Cardiac muscle cell (in vitro differentiated cells and primary cell): ENCODE results near the gene ELAVL1. TPM values are rescaled to one million over a fixed set of nuclear protein-coding genes. Genes with fewer than 3 reads are reported as not detected.

ENCODE experiments used
- DNase-seq, 2 donors: peaks; one replicate each; pipeline versions ENCODE4 v3.0.0 to v3.0.0-alpha.2; 2010 to 2017; ENCODE audit warnings: low read depth in 1 of 2, low spot score in 1 of 2
- H3K27ac ChIP-seq: fragments of 200-600 bp; sonication (generic); 2 replicates; pipeline ENCODE4 v1.5.1; 2016
- H3K27me3 ChIP-seq: fragments of 200-600 bp; sonication (generic); 2 replicates; pipeline ENCODE4 v1.6.0; 2016; ENCODE audit warnings: control low read depth
- H3K36me3 ChIP-seq: fragments of 200-600 bp; sonication (generic); 2 replicates; pipeline ENCODE4 v1.5.1; 2016; ENCODE audit warnings: control low read depth
- H3K4me1 ChIP-seq: fragments of 200-600 bp; sonication (generic); 2 replicates; pipeline ENCODE4 v1.8.1; 2017; ENCODE audit warnings: low read depth, mild to moderate bottlenecking, mixed run types
- H3K4me3 ChIP-seq: fragments of 200-600 bp; sonication (generic); 2 replicates; pipeline ENCODE4 v1.5.1; 2016; ENCODE audit warnings: mild to moderate bottlenecking
- H3K9me3 ChIP-seq: fragments of 200-600 bp; sonication (generic); 2 replicates; pipeline ENCODE4 v1.5.1; 2017; ENCODE audit warnings: low read depth, mild to moderate bottlenecking, control low read depth
- CTCF ChIP-seq: IDR thresholded peaks from 2 replicates; pipeline ENCODE4 v1.5.1; 2012; ENCODE audit warnings: low read depth, mild to moderate bottlenecking, low read length
- polyA plus RNA-seq: library from polyadenylated mRNA; unstranded; fragments of >200 nt; fragmentation: Nextera tagmentation; extraction: Ambion mirVana; gene quantifications from 2 replicates; pipeline ENCODE4 v1.2.1, GENCODE V29; 2016
- total RNA-seq: library from RNA; depleted of rRNA; stranded (reverse); fragments of >200 nt; gene quantifications from 2 replicates; pipeline ENCODE4 v1.2.3, GENCODE V29; 2016

ELAVL1 gene
- total and polyA plus RNA-seq, 2 experiments from 2014 or later, result 66.5 to 104 TPM

GRCh38 chr19:7977723-7978040, 27.8 kb downstream of the ELAVL1 start:
- Histone ChIP-seq H3K27ac (no peak overlapping the region), H3K27me3 (no peaks in the 10 kb centered on the region), H3K4me3 (no peak overlapping the region), H3K9me3 (no peaks in the 10 kb centered on the region), H3K4me1 (no peaks in the 10 kb centered on the region), H3K36me3 (peaks cover 39% of the 10 kb centered on the region)
- DNase-seq, result no peak
- no peak for TF ChIP-seq CTCF

GRCh38 chr19:7977021-7977722, 28.3 kb downstream of the ELAVL1 start:
- no peak overlapping the region for H3K4me3 ChIP-seq
- no peaks in the 10 kb centered on the region for H3K9me3 ChIP-seq
- no peak for DNase-seq
- TF ChIP-seq CTCF, result no peak
- H3K27ac ChIP-seq, result no peak overlapping the region
- H3K4me1 ChIP-seq, result no peaks in the 10 kb centered on the region
- peaks cover 37% of the 10 kb centered on the region for H3K36me3 ChIP-seq
- H3K27me3 ChIP-seq, result no peaks in the 10 kb centered on the region

- Histone ChIP-seq H3K27ac (no peak overlapping the region), H3K4me3 (no peak overlapping the region), H3K9me3 (no peaks in the 10 kb centered on the region), H3K27me3 (no peaks in the 10 kb centered on the region), H3K36me3 (peaks cover 42% of the 10 kb centered on the region), H3K4me1 (no peaks in the 10 kb centered on the region)
- DNase-seq, result no peak
- no peak for TF ChIP-seq CTCF
These were observed 29.0 kb downstream of the ELAVL1 start for GRCh38 chr19:7976461-7976860.

- no peaks in the 10 kb centered on the region for H3K9me3 ChIP-seq
- no peak for DNase-seq
- H3K4me3 ChIP-seq, result no peak overlapping the region
- H3K36me3 ChIP-seq, result peaks cover 32% of the 10 kb centered on the region
- no peak for TF ChIP-seq CTCF
- H3K27me3 ChIP-seq, result no peaks in the 10 kb centered on the region
- no peaks in the 10 kb centered on the region for H3K4me1 ChIP-seq
- H3K27ac ChIP-seq, result no peak overlapping the region
These were observed 30.4 kb downstream of the ELAVL1 start for GRCh38 chr19:7975037-7975436.

- DNase-seq, result no peak
- Histone ChIP-seq H3K4me1 (no peaks in the 10 kb centered on the region), H3K27me3 (no peaks in the 10 kb centered on the region), H3K4me3 (no peak overlapping the region), H3K9me3 (no peaks in the 10 kb centered on the region), H3K36me3 (peaks cover 27% of the 10 kb centered on the region), H3K27ac (no peak overlapping the region)
- no peak for TF ChIP-seq CTCF
These were observed 31.6 kb downstream of the ELAVL1 start for GRCh38 chr19:7973883-7974282.
